Brain pericyte (primary cell): ENCODE measurements around the gene TLR6.

Source experiments
- DNase-seq: peaks from one replicate; pipeline ENCODE4 v3.0.0-alpha.2; 2012; ENCODE audit warnings: low read depth, low spot score

Gene TLR6

DNA sequence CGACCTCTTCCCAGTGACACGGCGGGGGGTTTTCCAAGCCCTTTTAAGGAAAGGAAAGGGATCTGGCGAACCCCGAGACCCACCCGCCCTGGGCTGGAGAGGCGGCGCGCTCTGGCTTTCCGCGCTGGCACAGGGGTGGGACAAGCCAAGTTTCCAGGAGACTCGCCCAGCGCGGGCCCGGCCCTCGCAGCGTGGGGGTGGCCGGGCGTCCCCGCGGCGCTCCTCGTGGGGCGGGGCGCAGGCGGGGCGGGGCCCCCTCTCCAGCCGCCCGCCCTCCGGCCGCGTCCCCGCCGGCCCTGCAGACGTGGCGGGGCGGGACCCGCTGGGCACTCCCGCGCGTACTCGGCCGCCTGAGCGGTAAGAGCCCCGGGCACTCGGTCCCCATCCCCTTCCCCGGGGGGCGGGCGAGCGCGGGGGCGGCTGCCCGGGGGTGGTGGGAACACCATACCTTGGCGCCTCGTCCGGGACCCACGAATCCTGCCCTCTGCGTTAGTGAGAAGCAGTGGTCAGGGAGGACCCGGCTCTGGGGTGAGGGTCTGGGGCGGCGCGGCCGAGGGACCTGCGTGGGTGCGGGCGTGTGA is 11.0 kb upstream of the TLR6 start, which contains the start of gene FAM114A1:
Gene FAM114A1, plus strand, starts transcription at position 329 of the 581 bp plus-strand sequence. CDS start 10,273 bp downstream, outside the sequence.
- DNase-seq, result peak; percentile 40

DNA sequence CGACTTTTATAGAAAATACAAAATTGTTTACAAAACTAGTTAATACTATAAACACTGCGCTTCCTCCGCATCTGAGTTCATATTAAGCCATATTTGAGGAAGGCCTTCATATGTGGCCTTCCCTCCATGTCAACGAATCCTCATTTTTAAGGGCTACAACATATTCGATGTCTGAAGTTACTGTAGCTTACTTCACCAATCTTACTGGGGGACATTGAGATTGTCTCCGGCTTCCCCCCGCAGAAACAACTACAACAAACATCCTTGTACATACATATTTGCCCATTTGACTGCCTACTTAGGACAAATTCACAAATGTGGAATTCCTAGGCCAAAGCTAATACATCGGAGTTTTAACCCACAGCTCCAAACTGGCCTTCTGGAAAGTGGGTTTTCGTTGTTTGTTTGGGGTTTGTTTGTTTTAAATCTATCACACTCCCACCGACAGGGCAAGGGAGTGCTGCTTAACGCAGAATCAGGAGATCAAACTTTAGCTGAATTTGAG is 10.4 kb upstream of the TLR6 start:
- DNase-seq, result no peak

DNA sequence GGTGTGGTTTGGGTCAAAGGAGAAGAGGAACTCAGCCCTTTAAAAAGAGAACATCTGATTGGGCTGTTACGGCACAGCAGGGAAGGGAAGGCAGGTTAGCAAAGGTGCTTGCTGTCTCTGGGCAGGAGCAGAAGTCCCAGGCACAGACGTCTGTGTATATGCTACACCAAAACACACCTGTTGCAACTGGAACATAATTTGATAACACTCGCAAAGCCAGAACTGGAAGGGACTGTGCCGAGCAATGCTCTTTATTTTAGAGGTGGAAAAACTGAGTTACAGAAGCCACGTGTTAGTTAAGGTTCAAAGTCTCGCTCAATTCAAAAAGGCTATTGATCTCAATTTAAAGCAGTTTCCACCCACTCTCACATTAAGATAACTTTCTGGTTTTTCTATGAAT is 8.8 kb upstream of the TLR6 start:
- DNase-seq, result no peak

DNA sequence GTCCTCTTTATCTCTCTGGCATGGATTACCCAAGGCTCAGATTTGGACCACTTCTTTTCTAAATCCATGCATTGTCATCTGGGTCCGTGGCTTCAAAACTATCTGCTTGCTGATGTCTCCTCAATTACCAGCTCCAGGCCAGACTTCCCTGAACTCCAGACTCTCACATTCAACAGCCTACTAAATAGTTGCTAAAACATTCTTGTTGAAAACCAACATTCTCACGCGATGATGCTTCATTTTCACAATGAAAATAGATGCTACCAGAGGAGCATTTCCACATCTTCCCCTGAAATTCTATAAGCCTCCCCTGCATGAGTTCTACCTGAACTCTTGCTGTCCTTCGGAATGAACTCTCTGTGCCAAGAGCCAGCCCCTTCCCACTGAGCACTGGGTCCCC is 5.2 kb upstream of the TLR6 start:
- no peak for DNase-seq

DNA sequence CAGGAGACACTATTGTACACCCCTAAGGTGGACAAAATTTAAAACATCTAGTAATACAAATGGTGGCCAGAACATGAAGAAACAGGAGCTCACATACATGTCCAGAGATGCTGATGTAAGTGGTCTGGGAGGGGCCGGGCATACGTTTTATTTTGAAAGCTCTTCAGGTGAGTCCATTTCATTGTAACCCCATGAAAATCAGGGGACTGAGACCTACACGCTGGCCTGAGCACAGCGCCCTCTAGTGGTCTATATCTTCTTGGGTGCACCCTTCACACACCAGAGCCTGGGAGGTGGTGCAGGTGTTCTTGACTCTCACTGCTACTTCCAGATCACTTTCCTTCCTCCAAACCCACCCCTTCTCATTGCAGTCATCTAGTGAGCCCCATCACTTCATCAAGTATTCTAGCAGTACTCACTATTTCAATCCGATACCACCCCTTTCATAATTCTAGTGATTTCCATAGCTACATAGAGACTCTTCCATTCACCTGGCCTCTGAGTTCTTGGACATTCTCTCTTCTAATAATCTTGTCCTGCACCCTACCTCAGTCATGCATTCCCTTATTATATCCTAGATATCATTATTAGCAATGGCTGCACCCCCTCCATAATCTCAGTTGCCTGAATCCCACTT is 4.3 kb upstream of the TLR6 start:
- DNase-seq, result no peak

DNA sequence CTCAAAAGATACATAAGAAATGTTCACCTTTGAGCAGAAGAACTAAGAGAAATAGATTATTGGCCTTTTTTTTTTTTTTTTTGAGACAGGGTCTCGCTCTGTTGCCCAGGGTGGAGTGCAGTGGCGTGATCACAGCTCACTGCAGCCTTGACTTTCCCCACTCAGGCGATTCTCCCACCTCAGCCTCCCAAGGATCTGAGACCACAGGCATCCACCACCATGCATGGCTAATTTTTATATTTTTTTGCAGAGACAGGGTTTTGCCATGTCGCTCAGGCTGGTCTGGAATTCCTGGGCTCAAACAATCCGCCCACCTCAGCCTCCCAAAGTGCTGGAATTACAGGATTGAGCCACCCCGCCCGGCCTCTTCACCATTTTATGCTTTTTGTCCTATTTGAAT is 2.9 kb upstream of the TLR6 start:
- no peak for DNase-seq

DNA sequence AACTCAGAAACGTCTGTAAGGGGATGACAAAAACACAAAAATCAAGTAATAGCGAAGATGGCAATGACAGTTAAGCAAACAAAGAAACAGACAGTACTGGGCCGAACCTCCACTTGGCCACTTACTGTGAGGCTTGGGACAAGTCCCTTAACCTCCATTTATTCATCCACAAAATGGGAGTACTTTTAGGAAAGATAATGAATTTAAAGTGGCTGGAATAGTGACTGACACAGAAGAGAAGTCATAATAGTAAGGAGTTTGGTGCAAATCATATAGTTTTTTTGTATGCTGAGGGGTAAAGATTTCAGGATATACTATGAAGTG is 1.4 kb upstream of the TLR6 start:
- DNase-seq, result no peak

DNA sequence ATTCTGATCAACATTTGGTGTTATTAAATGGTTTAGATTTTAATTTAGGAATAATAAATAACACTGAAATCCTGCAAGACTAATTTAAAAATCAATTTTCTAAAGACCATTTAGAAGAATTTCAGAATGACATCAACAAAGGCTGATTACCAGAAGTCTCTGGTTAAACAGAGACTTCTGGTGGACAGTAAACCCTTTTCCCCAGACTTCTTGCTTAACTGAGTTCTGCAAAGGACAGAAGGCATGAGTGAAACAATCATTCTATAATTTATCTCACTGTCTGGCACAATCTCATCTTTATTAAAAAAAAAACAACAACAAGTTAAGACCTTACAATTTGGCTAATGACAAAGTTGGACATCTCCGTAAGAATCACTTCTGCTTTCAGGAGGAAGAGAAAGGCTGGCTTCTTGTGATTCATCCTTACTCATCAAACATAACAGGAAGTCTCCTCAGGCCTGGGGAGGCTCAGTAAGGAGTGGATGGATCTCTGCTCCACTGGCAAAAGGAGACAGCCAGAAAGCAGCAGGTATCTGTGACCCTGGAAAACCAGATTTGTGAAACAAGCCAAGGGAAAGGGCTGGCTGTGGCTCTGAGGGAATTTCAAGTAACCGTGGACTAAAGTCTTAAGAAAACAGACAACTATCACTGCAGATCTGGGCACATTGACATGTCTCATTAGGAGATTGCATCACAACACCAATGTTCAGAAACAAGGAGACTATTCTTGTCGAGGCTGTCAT is 908 bp upstream of the TLR6 start:
- peak; percentile 82 for DNase-seq

DNA sequence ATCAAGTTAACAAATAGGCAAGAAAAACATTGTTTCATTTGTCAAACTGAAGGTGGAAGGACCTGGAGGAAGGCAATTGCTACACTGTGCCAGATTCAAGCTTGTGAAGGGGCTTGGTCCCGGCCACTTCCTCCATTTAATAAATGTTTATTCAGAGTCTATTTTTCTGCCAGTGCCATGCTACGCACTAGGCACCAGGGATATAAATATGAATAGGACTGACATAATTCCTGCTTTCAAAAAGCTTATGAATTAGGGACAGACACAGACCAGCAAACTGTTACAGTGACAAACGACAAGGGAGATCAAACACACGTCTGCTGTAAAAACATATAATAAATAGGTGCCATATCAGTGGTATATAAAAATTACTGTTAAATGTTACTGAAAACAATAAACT is 571 bp downstream of the TLR6 start:
- no peak for DNase-seq

DNA sequence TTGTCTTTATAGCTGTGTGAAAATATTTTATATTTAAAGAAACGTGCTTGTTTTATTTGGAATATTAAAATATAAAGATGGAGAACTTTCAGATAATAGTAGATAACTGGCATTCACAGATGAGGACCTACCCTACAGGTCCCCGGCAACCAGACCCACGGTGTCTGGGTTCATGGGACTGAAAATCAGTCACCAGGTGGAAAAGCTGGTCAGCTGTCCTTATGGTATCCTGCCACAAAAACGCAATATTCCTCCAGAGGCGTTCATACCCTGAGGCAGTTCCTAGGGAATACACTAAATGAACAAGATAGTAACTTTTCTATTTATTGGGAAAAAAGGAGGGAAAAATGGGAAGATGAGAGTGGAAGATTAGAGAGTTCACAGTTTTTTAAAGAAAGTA is 1.2 kb downstream of the TLR6 start:
- no peak for DNase-seq

DNA sequence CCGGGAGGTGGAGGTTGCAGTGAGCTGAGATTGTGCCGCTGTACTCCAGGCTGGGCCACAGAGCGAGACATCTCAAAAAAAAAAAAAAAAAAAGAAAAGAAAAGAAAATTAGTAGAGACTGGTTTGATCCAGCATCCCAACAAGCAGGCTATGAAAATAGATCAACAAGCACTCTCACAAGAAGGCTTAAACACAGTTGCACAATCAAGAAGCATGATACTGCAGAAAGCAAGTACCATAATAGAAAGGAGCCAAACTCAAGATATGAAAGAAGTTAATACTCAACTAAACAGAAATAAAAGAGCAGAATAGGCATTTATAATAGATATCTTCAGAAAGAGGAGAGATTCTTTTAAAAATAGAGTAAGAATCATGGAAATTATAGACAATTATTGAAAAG is 10.6 kb downstream of the TLR6 start:
- no peak for DNase-seq

DNA sequence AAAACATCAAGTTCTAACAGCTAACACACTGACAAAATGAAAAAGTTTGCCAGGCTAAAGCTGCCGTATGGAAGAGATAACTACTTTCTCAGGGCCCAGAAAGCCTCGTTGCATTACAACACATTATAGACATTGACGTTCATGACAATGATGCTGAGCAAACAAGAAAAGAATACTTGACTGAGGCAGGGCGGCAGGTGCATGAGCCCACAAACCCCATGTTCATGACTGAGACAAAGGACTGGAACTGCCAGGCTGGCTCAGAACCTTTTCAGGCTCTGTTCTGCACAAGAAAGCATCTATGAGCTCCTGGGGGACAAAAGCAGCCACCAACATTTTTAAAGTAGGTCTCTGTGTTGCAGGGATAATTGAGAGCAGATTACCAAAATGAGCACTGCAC is 13.6 kb downstream of the TLR6 start:
- DNase-seq, result no peak

DNA sequence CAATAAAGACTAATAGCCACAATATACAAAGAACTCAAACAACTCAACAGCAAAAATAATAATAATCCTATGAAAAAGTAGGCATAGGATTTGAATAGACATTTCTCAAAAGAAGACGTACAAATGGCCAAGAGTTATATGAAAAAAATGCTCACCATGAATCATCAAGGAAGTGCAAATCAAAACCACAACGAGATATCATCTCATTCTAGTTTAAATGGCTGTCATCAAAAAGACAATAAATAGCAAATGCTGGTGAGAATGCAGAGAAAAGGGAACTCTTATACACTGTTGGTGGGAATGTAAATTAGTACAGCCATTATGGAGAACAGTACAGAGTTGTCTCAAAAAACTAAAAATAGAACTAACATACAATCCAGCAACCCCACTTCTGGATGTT is 18.8 kb downstream of the TLR6 start:
- DNase-seq, result no peak

DNA sequence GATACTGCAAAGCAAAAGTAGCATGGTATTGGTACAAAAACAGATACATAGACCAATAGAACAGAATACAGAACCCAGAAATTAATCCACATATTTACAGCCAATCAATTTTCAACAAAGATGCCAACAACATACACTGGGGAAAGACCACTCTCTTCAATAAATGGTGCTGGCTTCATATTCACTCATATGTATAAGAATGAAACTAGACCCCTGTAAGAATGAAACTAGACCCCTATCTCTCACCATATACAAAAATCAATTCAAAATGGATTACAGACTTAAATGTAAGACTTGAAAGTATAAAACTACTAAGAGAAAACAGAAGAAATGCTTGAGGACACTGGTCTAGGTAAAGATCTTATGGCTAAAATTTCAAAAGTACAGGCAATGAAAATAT is 19.3 kb downstream of the TLR6 start:
- no peak for DNase-seq

DNA sequence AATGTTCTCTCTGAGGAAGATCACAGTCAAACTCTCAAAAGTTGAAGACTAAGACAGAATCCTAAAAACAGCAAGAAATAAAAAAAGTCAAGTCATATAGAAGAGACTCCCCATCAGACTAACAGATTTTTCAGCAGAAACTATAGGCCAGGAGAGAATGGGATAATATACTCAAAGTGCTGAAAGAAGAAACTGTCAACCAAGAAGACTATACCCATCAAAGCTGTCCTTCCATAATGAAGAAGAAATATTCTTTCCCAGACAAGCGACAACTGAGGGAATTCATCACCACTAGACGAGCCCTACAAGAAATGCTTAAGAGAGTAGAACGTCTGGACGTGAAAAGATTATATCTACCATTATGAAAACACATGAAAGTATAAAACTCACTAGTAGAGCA is 22.0 kb downstream of the TLR6 start:
- no peak for DNase-seq

DNA sequence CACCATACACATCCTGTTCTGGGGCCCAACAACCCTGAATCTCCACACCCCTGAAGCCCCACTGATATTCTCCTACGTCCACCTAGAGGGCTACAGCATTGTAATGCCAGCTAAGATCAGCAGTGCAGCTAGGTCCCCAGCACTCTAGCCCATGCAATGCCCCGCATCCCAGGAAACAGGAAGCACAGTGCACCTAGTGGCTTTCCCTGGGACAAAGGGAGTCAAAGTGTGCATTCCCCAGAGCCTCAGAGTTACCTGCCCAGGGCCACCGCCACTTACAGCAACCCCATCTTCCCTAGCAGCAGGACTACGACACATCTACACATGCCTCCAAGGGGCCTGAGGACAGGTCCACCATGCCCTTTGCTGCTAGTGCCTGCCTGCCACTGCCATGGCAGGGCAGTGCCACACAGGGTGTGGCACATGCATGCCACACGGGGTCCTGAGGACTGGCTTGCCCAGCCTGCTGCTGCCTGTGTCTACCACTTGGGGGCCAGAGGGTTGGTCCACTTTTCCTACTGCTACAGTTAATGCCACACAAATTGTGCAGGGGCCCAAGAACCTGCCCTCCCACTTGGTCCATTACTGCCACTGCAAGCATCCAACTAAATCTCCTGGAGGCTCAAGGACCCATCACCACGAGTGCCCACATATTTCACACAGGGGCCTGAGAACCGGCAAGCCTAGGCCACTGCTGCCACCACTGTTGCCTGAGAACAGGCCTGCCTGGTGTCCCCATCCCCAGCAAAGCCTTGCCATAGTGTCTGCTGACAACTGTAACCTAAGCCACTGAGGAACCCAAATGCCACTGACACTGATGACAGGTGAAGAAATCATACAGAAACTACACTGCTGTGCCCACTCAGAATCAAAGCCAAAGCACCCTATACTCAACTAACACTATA is 23.7 kb downstream of the TLR6 start:
- no peak for DNase-seq

DNA sequence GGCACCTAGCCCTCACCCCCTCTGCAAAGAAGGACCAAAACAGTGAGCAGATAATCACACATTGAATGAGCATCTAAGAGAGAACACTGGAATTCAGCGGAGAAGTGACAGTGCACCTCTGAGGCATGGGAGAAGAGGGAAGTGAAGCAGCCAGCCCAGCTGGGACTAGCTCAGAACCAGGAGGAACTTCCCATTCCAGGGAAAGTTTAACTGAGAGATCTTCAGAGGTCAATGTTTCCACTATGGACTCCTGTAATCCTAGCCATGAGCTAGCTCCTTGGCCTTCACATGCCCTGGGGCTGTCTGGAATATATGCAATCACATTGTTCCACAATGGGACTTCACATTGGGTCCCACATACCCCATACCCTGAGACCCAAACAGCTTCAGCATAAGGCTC is 24.4 kb downstream of the TLR6 start:
- DNase-seq, result no peak

DNA sequence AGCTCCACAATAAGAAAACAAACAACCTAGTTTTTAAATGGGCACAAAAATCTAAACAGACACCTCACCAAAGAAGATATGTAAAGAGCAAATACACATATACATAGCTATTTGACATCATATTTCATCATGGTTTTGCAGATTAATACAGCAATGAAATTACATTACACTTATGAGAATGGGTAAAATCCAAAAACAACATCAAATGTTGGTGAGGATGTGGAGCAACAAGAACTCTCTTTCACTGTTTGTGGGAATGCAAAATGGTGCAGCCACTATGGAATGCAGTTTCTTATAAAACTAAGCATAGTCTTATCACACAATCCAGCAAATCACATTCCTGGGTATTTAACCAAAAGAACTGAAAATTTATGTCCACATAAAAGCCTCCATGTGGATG is 25.0 kb downstream of the TLR6 start:
- DNase-seq, result no peak

DNA sequence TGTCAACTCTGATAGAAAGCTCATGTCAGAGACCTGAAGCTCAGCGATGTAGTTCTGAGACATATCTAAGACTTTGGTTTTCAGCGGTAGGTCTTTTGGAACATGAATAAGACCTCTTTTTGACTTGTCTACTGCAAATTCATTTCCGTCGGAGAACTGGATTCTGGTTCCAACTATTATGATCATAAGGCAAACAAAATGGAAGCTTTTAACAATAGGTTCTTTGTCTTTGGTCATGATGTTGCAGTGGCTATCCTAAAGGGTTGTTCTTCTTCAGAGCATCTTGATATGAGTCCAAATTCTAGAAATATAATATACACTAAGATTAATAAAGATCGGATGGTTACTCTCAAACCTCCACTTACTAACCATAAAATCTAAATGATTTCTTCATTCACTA is 27.4 kb downstream of the TLR6 start:
- DNase-seq, result no peak

DNA sequence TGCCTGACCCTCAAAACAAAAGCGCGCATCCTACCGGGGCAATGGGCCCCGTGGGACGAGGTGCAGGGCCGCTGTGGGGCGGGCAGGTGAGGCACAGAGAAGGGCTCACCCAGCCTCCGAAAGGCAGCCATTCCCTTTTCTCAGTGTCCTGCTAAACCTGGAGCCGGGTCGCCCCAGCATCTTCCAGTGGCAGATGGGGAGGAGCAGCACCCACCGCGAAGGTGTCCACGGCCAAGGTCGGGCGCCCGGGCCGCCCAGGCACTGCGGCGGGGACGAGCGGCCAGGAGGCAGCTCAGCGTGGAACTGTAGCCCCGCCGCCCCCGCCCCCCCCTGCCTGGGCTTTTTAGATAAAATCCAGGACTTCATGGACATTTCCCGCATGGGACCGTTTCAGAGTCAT is 32.9 kb downstream of the TLR6 start:
- no peak for DNase-seq

DNA sequence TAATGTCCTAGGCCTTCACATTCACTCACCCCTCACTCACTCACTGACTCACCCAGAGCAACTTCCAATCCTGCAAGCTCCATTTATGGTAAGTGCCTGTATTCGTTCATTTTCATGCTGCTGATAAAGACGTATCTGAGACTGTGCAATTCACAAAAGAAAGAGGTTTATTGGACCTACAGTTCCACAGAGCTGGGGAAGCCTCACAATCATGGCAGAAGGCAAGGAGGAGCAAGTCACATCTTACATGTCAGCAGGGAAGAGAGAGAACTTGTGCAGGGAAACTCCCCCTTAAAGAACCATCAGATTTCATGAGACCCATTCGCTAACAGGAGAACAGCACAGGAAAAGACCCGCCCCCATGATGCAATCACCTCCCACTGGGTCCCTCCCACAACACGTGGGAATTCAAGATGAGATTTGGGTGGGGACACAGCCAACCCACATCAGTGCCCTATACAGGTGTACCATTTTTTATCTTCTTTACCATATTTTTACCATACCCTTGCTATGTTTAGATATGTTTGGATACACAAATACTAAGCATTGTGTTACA is 33.8 kb downstream of the TLR6 start:
- no peak for DNase-seq

DNA sequence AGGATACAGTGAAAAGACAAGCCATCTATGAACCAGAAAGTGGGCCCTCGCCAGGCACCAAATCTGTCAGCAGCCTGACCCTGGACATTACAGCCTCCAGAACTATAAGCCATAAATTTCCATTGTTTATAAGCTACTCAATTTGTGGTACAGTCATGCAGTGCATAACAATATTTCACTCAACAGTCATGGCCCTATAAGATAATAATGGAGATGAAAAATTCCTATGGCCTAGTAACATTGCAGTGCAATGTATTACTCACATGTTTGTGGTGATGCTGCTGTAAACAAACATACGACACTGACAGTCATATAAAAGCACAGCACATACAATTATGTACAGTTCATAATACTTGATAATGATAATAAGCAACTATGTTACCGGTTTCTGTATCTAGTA is 34.9 kb downstream of the TLR6 start:
- DNase-seq, result no peak
